Testis (tissue), 3 donors: ENCODE data around the gene ATP6V0D1. TPM values are rescaled to one million over a fixed set of nuclear protein-coding genes. Genes with fewer than 3 reads are reported as not detected.

Experiments
- DNase-seq: peaks from one replicate; pipeline ENCODE4 v3.0.0-alpha.2; 2019
- H3K27ac ChIP-seq, 2 donors: fragments of 200-600 bp; sonication (generic); one replicate each; pipeline ENCODE4 v1.5.1; 2019
- H3K27me3 ChIP-seq: fragments of 200-600 bp; sonication (generic); one replicate; pipeline ENCODE4 v1.5.1; 2019
- H3K36me3 ChIP-seq: fragments of 200-600 bp; sonication (generic); one replicate; pipeline ENCODE4 v1.5.1; 2017; ENCODE audit warnings: low read depth; ENCODE audit errors: missing control alignments
- H3K4me1 ChIP-seq: fragments of 200-600 bp; sonication (generic); one replicate; pipeline ENCODE4 v1.5.1; 2019
- H3K4me3 ChIP-seq, 2 donors: fragments of 200-600 bp; sonication (generic); one replicate each; pipeline ENCODE4 v1.5.1; 2017 to 2019
- H3K9me3 ChIP-seq: fragments of 200-600 bp; sonication (generic); one replicate; pipeline ENCODE4 v1.5.1; 2017
- POLR2A ChIP-seq: fragments of 450-650 bp; IDR thresholded peaks from one replicate; pipeline ENCODE4 v1.6.1; 2017; ENCODE audit warnings: antibody characterized with exemption, mild to moderate bottlenecking, moderate library complexity
- WGBS, 2 donors: methylation state at CpG; one replicate each; pipeline ENCODE4 v1.1.5; 2018; 5-methylcytosine and 5-hydroxymethylcytosine counted together
- intact Hi-C: fragments of 100-400 bp; cut with DNase I; formaldehyde crosslinking; loops from one replicate; pipeline ENCODE4 v1.15.1; 2023; ENCODE audit warnings: low total_unique reads
- polyA plus RNA-seq: library from polyadenylated mRNA; stranded (reverse); fragments of 350-450 nt; fragmentation: Illumina TruSeq; extraction: RNeasy Lipid Tissue Mini Kit (QIAGEN cat#74804); gene quantifications from one replicate; pipeline ENCODE4 v1.2.3, GENCODE V29; 2014; ENCODE audit warnings: low read depth, low replicate concordance; ENCODE audit not compliant: insufficient read depth
- small RNA-seq, 2 donors: library from RNA; depleted of rRNA; stranded (forward); fragments of <200 nt; gene quantifications; one replicate each; pipeline ENCODE3, GENCODE V24; 2016
- total RNA-seq, 2 donors: library from RNA; depleted of rRNA; stranded (reverse); fragments of >200 nt; gene quantifications; one replicate each; pipeline ENCODE4 v1.2.3, GENCODE V29; 2016
- TF ChIP-seq, protein P1 (sequence below), 3 experiments: fragments of 450-650 bp in 2 of 3; fragments of 200-600 bp in 1 of 3; sonication (generic) in 1 of 3; IDR thresholded peaks; one replicate each; pipeline ENCODE4 v1.5.1; 2016 to 2019; ENCODE audit warnings: antibody characterized with exemption in 3 of 3, mild to moderate bottlenecking in 2 of 3, moderate library complexity in 1 of 3

The ATP6V0D1 gene
- total and polyA plus RNA-seq, 3 donors from 2014 or later, result 95.0 to 165 (median 135) TPM

DNA sequence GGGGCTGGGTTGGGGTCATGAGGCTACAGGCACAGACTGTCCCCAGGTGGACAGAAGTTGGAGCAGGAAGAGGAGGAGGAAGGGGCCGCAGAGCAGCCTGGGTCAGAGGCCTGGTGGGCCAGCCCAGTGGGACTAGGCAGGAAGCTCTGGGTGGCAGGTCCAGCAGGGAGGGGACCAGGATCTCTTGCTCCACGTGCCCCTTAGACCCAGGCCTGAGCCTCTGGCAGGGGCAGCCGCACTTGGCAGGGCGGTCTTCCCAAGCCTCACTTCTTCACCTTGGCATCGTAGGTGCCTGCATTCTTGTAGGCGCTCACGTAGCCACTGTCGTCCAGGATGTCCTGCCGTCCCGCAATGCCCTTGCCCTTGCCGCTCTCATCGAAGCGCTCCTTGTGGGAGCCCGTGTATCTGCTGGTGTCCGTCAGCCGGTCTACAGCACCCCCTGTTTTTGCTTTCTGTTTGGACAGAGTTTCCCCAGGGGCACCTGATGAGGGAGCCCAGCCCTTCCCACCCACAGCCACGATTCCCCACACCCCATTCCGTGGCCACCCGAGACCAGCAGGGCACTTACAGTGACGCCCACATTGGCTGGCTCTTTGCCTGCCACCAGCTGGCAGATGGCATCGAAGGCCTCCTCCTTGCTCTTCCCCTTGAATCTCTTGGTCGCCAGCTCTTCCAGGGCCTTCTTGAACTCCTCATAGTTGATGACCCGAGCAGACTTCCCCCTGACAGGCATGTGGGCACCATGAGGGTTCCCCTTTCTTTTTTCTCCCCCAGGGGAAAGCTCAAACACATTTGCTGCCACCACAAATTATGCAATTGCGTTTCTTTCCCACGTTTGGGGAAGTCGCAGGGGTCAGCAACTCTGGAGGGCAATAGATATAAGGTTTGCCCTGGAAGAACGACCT lies 90.8 kb downstream of the ATP6V0D1 start:
- WGBS, 2 donors, result 82 to 86% methylated on average over 24 to 27 of the region's 27 CpGs
- TF ChIP-seq POLR2A, result no peak
- TF ChIP-seq, protein P1, sequence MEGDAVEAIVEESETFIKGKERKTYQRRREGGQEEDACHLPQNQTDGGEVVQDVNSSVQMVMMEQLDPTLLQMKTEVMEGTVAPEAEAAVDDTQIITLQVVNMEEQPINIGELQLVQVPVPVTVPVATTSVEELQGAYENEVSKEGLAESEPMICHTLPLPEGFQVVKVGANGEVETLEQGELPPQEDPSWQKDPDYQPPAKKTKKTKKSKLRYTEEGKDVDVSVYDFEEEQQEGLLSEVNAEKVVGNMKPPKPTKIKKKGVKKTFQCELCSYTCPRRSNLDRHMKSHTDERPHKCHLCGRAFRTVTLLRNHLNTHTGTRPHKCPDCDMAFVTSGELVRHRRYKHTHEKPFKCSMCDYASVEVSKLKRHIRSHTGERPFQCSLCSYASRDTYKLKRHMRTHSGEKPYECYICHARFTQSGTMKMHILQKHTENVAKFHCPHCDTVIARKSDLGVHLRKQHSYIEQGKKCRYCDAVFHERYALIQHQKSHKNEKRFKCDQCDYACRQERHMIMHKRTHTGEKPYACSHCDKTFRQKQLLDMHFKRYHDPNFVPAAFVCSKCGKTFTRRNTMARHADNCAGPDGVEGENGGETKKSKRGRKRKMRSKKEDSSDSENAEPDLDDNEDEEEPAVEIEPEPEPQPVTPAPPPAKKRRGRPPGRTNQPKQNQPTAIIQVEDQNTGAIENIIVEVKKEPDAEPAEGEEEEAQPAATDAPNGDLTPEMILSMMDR (IDR thresholded peaks at IDR 0.05), result no peak
- intact Hi-C loops, result no loop called here
- H3K4me1 ChIP-seq, result peaks cover 13% of the 10 kb centered on the region
- no peak overlapping the region for H3K27ac ChIP-seq
- no peaks in the 10 kb centered on the region for H3K27me3 ChIP-seq
- DNase-seq, result no peak
- no peaks in the 10 kb centered on the region for H3K36me3 ChIP-seq
- no peak overlapping the region for H3K4me3 ChIP-seq
- H3K9me3 ChIP-seq, result no peaks in the 10 kb centered on the region

DNA sequence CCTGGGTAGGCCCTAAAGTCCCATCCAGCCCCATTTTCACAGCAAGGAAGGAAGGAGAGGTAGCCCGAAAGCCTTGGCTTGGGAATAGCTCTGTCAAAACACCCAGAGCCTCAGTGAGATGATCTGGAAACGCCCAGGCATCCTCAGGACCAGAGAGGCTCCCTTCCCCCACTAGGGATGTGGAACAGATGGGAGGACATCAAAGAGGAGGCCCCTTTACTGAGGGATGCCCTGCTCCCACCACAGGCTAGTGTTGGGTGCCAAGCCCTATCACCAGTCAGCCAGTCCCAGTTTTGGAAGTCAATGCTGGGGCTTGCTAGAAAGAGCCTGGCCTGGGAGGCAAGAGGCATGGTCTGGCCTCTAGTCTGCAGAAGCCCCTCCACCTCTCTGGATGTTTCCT lies 92.4 kb downstream of the ATP6V0D1 start:
- TF ChIP-seq, protein P1 (IDR thresholded peaks at IDR 0.05), result no peak
- TF ChIP-seq POLR2A, result no peak
- H3K4me1 ChIP-seq, result peaks cover 7% of the 10 kb centered on the region
- no peak for DNase-seq
- no peaks in the 10 kb centered on the region for H3K36me3 ChIP-seq
- no peaks in the 10 kb centered on the region for H3K27me3 ChIP-seq
- 100% methylated on average over 1 to 2 of the region's 2 CpGs for WGBS, 2 donors
- H3K4me3 ChIP-seq, result no peak overlapping the region
- no peaks in the 10 kb centered on the region for H3K9me3 ChIP-seq
- intact Hi-C loops, result no loop called here
- H3K27ac ChIP-seq, result no peak overlapping the region

DNA sequence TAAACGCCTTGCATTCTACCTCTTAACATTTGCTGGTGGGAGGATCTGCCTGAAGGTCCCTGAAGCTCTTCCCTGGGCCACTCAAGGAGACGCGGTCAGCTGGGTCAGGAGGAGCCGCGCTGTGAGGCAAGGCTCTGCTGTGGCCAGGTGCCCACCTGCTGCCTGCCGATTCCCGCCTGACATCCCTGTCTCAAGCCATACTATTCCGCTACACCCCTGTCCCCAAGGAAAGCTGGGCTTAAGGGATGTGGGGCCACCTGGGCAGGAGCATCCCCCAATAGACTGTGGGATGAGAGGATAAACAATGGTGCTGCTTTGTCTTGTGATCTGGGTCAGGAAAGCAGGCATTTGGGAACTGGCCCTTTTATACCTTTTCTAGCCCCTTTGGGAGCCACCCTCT lies 92.8 kb downstream of the ATP6V0D1 start:
- Histone ChIP-seq H3K27me3 (no peaks in the 10 kb centered on the region), H3K36me3 (no peaks in the 10 kb centered on the region), H3K4me3 (no peak overlapping the region), H3K9me3 (no peaks in the 10 kb centered on the region), H3K4me1 (peaks cover 6% of the 10 kb centered on the region), H3K27ac (no peak overlapping the region)
- WGBS, 2 donors, result 86 to 89% methylated on average over 3 to 8 of the region's 8 CpGs
- intact Hi-C loops, result no loop called here
- no peak for DNase-seq
- TF ChIP-seq, protein P1 (IDR thresholded peaks at IDR 0.05), result no peak
- TF ChIP-seq POLR2A, result no peak

Small RNA genes lying within 50 kb of the gene (small RNA-seq; reads per million reads assigned to genes)
- 0 reads per million in 2 donors for gene RNU1-123P

Other genes with a start within 250 kb of the ATP6V0D1 start
- gene FHOD1, start 233.7 kb downstream of the ATP6V0D1 start, total RNA-seq, result 10 to 100 TPM; 28.8 to 40.0 TPM
- gene FHOD1, start 233.7 kb downstream of the ATP6V0D1 start, polyA plus RNA-seq, result 17.0 TPM
- 10 to 100 TPM in 1 of 2 donors, 1 to 10 TPM in 1; 6.8 to 15.7 TPM for gene SLC9A5, start 232.2 kb downstream of the ATP6V0D1 start, total RNA-seq
- 4.8 TPM for gene SLC9A5, start 232.2 kb downstream of the ATP6V0D1 start, polyA plus RNA-seq
- gene PLEKHG4, start 201.6 kb downstream of the ATP6V0D1 start, total RNA-seq, result 100 to 1,000 TPM in 1 of 2 donors, 10 to 100 TPM in 1; 86.5 to 137 TPM
- gene PLEKHG4, start 201.6 kb downstream of the ATP6V0D1 start, polyA plus RNA-seq, result 102 TPM
- gene KCTD19, start 154.4 kb downstream of the ATP6V0D1 start, total RNA-seq, result 100 to 1,000 TPM in 1 of 2 donors, 10 to 100 TPM in 1; 59.2 to 102 TPM
- 144 TPM for gene KCTD19, start 154.4 kb downstream of the ATP6V0D1 start, polyA plus RNA-seq
- 10 to 100 TPM; 28.3 to 40.9 TPM for gene LRRC36, start 154.3 kb downstream of the ATP6V0D1 start, total RNA-seq
- 94.5 TPM for gene LRRC36, start 154.3 kb downstream of the ATP6V0D1 start, polyA plus RNA-seq
- 10 to 100 TPM in 1 of 2 donors, 1 to 10 TPM in 1; 9.5 to 17.5 TPM for gene TPPP3, start 87.7 kb downstream of the ATP6V0D1 start, total RNA-seq
- gene TPPP3, start 87.7 kb downstream of the ATP6V0D1 start, polyA plus RNA-seq, result 67.6 TPM
- gene ZDHHC1, start 64.7 kb downstream of the ATP6V0D1 start, total RNA-seq, result 10 to 100 TPM; 62.0 to 62.7 TPM
- 26.7 TPM for gene ZDHHC1, start 64.7 kb downstream of the ATP6V0D1 start, polyA plus RNA-seq
- gene HSD11B2, start 50.0 kb downstream of the ATP6V0D1 start, total RNA-seq, result 1 to 10 TPM; 4.9 to 7.7 TPM
- gene HSD11B2, start 50.0 kb downstream of the ATP6V0D1 start, polyA plus RNA-seq, result 11.5 TPM
- 1 to 10 TPM; 1.2 to 1.7 TPM for gene AGRP, start 2.4 kb upstream of the ATP6V0D1 start, total RNA-seq
- gene AGRP, start 2.4 kb upstream of the ATP6V0D1 start, polyA plus RNA-seq, result not detected
- 100 to 1,000 TPM in 1 of 2 donors, 10 to 100 TPM in 1; 79.4 to 109 TPM for gene RIPOR1, start 47.7 kb upstream of the ATP6V0D1 start, total RNA-seq
- 36.1 TPM for gene RIPOR1, start 47.7 kb upstream of the ATP6V0D1 start, polyA plus RNA-seq
- gene CTCF, start 81.4 kb upstream of the ATP6V0D1 start, total RNA-seq, result 10 to 100 TPM; 45.5 to 47.0 TPM
- 25.9 TPM for gene CTCF, start 81.4 kb upstream of the ATP6V0D1 start, polyA plus RNA-seq
- gene CARMIL2, start 164.0 kb upstream of the ATP6V0D1 start, total RNA-seq, result 1 to 10 TPM; 5.6 to 7.9 TPM
- gene CARMIL2, start 164.0 kb upstream of the ATP6V0D1 start, polyA plus RNA-seq, result 3.1 TPM
- gene ACD, start 179.1 kb upstream of the ATP6V0D1 start, total RNA-seq, result 10 to 100 TPM; 44.7 to 48.3 TPM
- 40.3 TPM for gene ACD, start 179.1 kb upstream of the ATP6V0D1 start, polyA plus RNA-seq
- 10 to 100 TPM; 30.0 to 80.1 TPM for gene PARD6A, start 179.8 kb upstream of the ATP6V0D1 start, total RNA-seq
- 35.4 TPM for gene PARD6A, start 179.8 kb upstream of the ATP6V0D1 start, polyA plus RNA-seq
- gene ENKD1, start 185.6 kb upstream of the ATP6V0D1 start, total RNA-seq, result 10 to 100 TPM; 37.7 to 47.5 TPM
- gene ENKD1, start 185.6 kb upstream of the ATP6V0D1 start, polyA plus RNA-seq, result 53.3 TPM
- 10 to 100 TPM; 38.7 to 43.4 TPM for gene C16orf86, start 185.7 kb upstream of the ATP6V0D1 start, total RNA-seq
- gene C16orf86, start 185.7 kb upstream of the ATP6V0D1 start, polyA plus RNA-seq, result 77.9 TPM
- 10 to 100 TPM; 18.0 to 20.4 TPM for gene GFOD2, start 238.2 kb upstream of the ATP6V0D1 start, total RNA-seq
- 23.0 TPM for gene GFOD2, start 238.2 kb upstream of the ATP6V0D1 start, polyA plus RNA-seq